K562 (cell line): ENCODE measurements around the gene TXNRD1. TPM values are rescaled to one million over a fixed set of nuclear protein-coding genes. Genes with fewer than 3 reads are reported as not detected.

Experiments used
- ATAC-seq: fragments of 200-7000 bp; cut with Tn5 transposase; 3 replicates; pipeline ENCODE4 v1.9.1; 2020; ENCODE audit warnings: moderate library complexity
- BruUV-seq: library from RNA; stranded (reverse); fragments of 400-500 nt; replicated peaks from 2 replicates; lab custom pipeline; 2021; lab: Mats Ljungman, UMichigan
- CTCF ChIA-PET: fragments of 300-600 bp; formaldehyde crosslinking; extraction: SDS; loops from one replicate; lab custom pipeline; 2021; ENCODE audit warnings: low intra/inter-chr PET ratio; lab: Yijun Ruan, JAX
- POLR2A ChIA-PET: fragments of 300-600, 350-650 bp; sonication (Branson Sonifier 250); formaldehyde crosslinking; extraction: SDS; loops from one replicate; lab custom pipeline; 2021; ENCODE audit warnings: antibody characterized with exemption, inconsistent platforms; lab: Yijun Ruan, JAX
- DNase-seq, 4 experiments: peaks; one replicate each; pipeline versions ENCODE4 v3.0.0 to v3.0.0-alpha.2; 2011 to 2018; ENCODE audit warnings: low spot score in 3 of 4, mixed read lengths in 3 of 4; ENCODE audit errors: extremely low read depth in 1 of 4
- FAIRE-seq: peaks from 2 replicates; lab custom pipeline; 2011; peaks lifted over from hg19 to GRCh38; lab: Jason Lieb, UNC
- H2AFZ ChIP-seq: 2 replicates; pipeline ENCODE4 v1.6.0; 2011; ENCODE audit warnings: low read depth, low read length, control low read depth, inconsistent platforms
- H3K27ac ChIP-seq: fragments of 200-600 bp; 3 replicates; pipeline ENCODE4 v1.8.0; 2011; ENCODE audit warnings: low read depth, mild to moderate bottlenecking, control low read depth, inconsistent platforms, low read length, moderate library complexity, mixed read lengths; ENCODE audit errors: extremely low read depth
- H3K27me3 ChIP-seq, 2 experiments: fragments of 300-600 bp in 1 of 2; 2 replicates in 1 of 2; 3 replicates in 1 of 2; pipeline versions ENCODE4 v1.6.0 to v1.8.0; 2011; ENCODE audit warnings: inconsistent platforms in 2 of 2, low read length in 2 of 2, mild to moderate bottlenecking in 1 of 2, mixed read lengths in 1 of 2, moderate library complexity in 1 of 2; ENCODE audit not compliant: control insufficient read depth in 2 of 2, insufficient read depth in 2 of 2
- H3K36me3 ChIP-seq: fragments of 300-600 bp; 3 replicates; pipeline ENCODE4 v1.8.0; 2011; ENCODE audit warnings: mild to moderate bottlenecking, low read length, inconsistent platforms; ENCODE audit not compliant: control insufficient read depth, insufficient read depth
- H3K4me1 ChIP-seq, 2 experiments: fragments of 200-600 bp in 1 of 2; replicated peaks in 1 of 2; 2 replicates in 1 of 2; 3 replicates in 1 of 2; pipeline versions ENCODE4 v1.5.1 to v1.8.0; 2011; ENCODE audit warnings: inconsistent platforms in 2 of 2, low read length in 2 of 2, mild to moderate bottlenecking in 1 of 2, mixed read lengths in 1 of 2, moderate library complexity in 1 of 2; ENCODE audit not compliant: control insufficient read depth in 2 of 2, insufficient read depth in 2 of 2
- H3K4me2 ChIP-seq: 2 replicates; pipeline ENCODE4 v1.6.1; 2011; ENCODE audit warnings: low read length, control low read depth, inconsistent platforms, mixed read lengths; ENCODE audit not compliant: insufficient read depth
- H3K4me3 ChIP-seq: fragments of 200-600 bp; sonication (generic), shearing (Covaris generic); 2 replicates; pipeline ENCODE4 v1.5.1; 2016; ENCODE audit warnings: control low read depth, inconsistent platforms
- H3K79me2 ChIP-seq: fragments of 200-600 bp; 3 replicates; pipeline ENCODE4 v1.8.0; 2011; ENCODE audit warnings: low read length, inconsistent platforms; ENCODE audit not compliant: control insufficient read depth, insufficient read depth
- H3K9ac ChIP-seq, 2 experiments: 2 replicates each; pipeline versions ENCODE4 v1.6.0 to v1.6.1; 2011; ENCODE audit warnings: low read depth in 2 of 2, low read length in 2 of 2, control low read depth in 1 of 2, inconsistent platforms in 1 of 2, mild to moderate bottlenecking in 1 of 2, mixed read lengths in 1 of 2; ENCODE audit not compliant: insufficient read depth in 1 of 2
- H3K9me1 ChIP-seq: one replicate; pipeline ENCODE4 v1.6.0; 2011; ENCODE audit warnings: inconsistent platforms, mild to moderate bottlenecking, low read length, moderate library complexity; ENCODE audit not compliant: control insufficient read depth, insufficient read depth
- H3K9me3 ChIP-seq: replicated peaks from 2 replicates; pipeline ENCODE4 v1.5.1; 2011; ENCODE audit warnings: low read depth, low read length, inconsistent platforms; ENCODE audit not compliant: control insufficient read depth, insufficient read depth
- H4K20me1 ChIP-seq: replicated peaks from 2 replicates; pipeline ENCODE4 v1.6.1; 2011; ENCODE audit warnings: low read length, inconsistent platforms, mixed read lengths; ENCODE audit not compliant: control insufficient read depth, insufficient read depth
- HINFP ChIP-seq: fragments of 450-650 bp; conservative IDR thresholded peaks from 2 replicates; pipeline ENCODE4 v1.6.1; 2016; ENCODE audit warnings: missing genetic modification characterization, low read depth, mild to moderate bottlenecking, control low read depth, missing compliant biosample characterization
- MEIS2 ChIP-seq: fragments of 450-650 bp; IDR thresholded peaks from 2 replicates; pipeline ENCODE4 v1.6.1; 2014; ENCODE audit warnings: mild to moderate bottlenecking; ENCODE audit not compliant: partially characterized antibody
- SNAPC5 ChIP-seq: fragments of 250-450 bp; sonication (Bioruptor Pico); IDR thresholded peaks from 2 replicates; pipeline ENCODE4 v1.8.0; 2021; ENCODE audit warnings: moderate library complexity, mild to moderate bottlenecking, inconsistent platforms
- WGBS: fragments of 100-300 bp; shearing (Covaris generic); methylation state at CpG from one replicate; pipeline ENCODE4 v1.1.6; 2016; ENCODE audit warnings: low coverage, mixed read lengths; ENCODE audit not compliant: insufficient coverage; ENCODE audit errors: missing lambda C conversion rate; 5-methylcytosine and 5-hydroxymethylcytosine counted together
- in situ Hi-C: fragments of 300-500 bp; cut with MboI; formaldehyde crosslinking; loops from 4 replicates; pipeline ENCODE4 v1.15.0; 2018; ENCODE audit warnings: inconsistent platforms, mixed read lengths
- intact Hi-C: fragments of 100-400 bp; cut with micrococcal nuclease; formaldehyde crosslinking; loops from 2 replicates; pipeline ENCODE4 v1.14.2; 2022
- polyA plus RNA-seq, 8 experiments: library from polyadenylated mRNA; depleted of rRNA in 4 of 8; stranded (reverse) in 5 of 8; unstranded in 3 of 8; fragments of >200 nt; fragmentation: Nextera tagmentation in 2 of 8; fragmentation: Illumina TruSeq in 1 of 8; extraction: Ambion mirVana in 2 of 8; extraction: Trizol in 1 of 8; gene quantifications; 2 replicates each; pipeline versions ENCODE4 v1.2.1 to v1.2.3, GENCODE V29; 2011 to 2014; ENCODE audit warnings: inconsistent platforms in 1 of 8, missing spikeins in 1 of 8
- total RNA-seq, 7 experiments: library from RNA; depleted of rRNA in 6 of 7; stranded (reverse); fragments of >200 nt in 6 of 7; fragmentation: Illumina TruSeq in 2 of 7; extraction: Trizol in 2 of 7; gene quantifications; 2 replicates each; pipeline versions ENCODE4 v1.2.1 to v1.2.3, GENCODE V29; 2011 to 2021; ENCODE audit warnings: low replicate concordance in 1 of 7

TXNRD1 gene
- total and polyA plus RNA-seq, 9 of the 15 experiments (the other 6 are each of a cell fraction or from before 2014, with no cell fraction given), result 107 to 189 (median 146) TPM

GRCh38 chr12:104204690-104205480 is 10.7 kb upstream of the TXNRD1 start (continued):
- no peak for TF ChIP-seq HINFP (tag)

DNA sequence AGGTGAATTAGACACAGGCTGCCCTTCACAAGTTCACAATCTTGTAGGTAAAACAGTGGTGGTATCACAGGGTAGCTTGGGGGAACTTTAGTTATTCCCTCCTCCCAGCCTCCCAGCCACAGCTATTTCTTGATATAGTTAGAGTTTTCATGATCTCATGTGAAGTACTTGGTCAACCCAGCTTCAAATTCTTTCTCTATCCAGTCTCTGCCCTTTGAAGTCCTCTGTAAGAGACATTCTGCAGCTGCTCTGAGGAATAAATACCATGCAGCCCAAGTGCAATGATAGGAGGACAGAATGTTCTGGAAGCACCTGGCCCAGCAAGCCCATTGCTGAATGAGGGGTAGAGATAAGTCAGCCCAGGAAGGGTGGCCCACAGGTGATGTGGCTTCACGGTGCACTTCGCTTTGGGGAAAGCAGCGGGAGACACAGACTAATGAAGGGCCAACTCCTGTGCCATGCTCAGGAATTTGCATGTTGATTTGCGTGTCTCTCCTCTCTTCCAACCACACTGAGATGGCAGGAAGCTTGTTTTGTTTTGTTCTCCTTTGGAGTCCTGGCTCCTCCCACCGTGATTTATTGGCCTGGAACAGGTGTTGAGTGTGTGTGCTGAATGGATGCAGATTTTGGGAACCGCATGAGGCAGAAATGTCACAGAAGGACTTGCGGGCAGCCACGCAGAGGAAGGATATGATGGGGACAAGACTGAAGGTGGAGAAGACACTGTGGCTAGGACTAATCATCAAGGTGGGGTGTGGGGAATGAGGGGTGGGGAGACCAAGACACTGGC is 8.0 kb upstream of the TXNRD1 start:
- Histone ChIP-seq H3K36me3 (no peaks in the 10 kb centered on the region), H3K27me3 (peaks cover 0 to 8% of the 10 kb centered on the region in 2 experiments; a peak in 2 of 5 replicates), H3K4me2 (no peak overlapping the region), H3K9me3 (no peaks in the 10 kb centered on the region), H3K9me1 (no peaks in the 10 kb centered on the region), H3K4me3 (no peak overlapping the region), H3K79me2 (no peaks in the 10 kb centered on the region), H3K9ac (no peak overlapping the region), H3K27ac (no peak overlapping the region), H3K4me1 (no peaks in the 10 kb centered on the region), H4K20me1 (no peaks in the 10 kb centered on the region), H2AFZ (no peak overlapping the region)
- ATAC-seq, result no peak
- no TSS peak for BruUV-seq
- in situ Hi-C loops (loop anchor here (10.0 to 25.0 kb wide), 3 partner anchors 667 to 1180 kb away; no protein-coding TSS in a partner anchor), intact Hi-C loops (loop anchor here (10.0 kb wide), 1 partner anchor 1937 kb away; no protein-coding TSS in a partner anchor)
- DNase-seq, result no peak
- ChIA-PET POLR2A (no interaction called here), CTCF (no interaction called here)
- TF ChIP-seq SNAPC5, result no peak
- peak; percentile 17 for TF ChIP-seq MEIS2
- 38% methylated on average over 8 of the region's 8 CpGs for WGBS
- no peak for FAIRE-seq
